ENCODE measurements around the gene ZEB2. TPM values are rescaled to one million over a fixed set of nuclear protein-coding genes. Genes with fewer than 3 reads are reported as not detected.

The ZEB2 gene
- total RNA-seq, 2 experiments from 2014 or later, result 4.0 to 16.9 TPM

GRCh38 chr2:144553379-144553778 is 33.5 kb upstream of the ZEB2 start:
- intact Hi-C loops (cut with micrococcal nuclease; ENCODE audit: unreplicated experiment), result no loop called here
- no peak for TF ChIP-seq CTCF (conservative IDR thresholded peaks at IDR 0.05; ENCODE audit: low read length)
- no peak for TF ChIP-seq EZH2phosphoT487 (IDR thresholded peaks at IDR 0.05; ENCODE audit: borderline replicate concordance, low read depth, low read length)
- POLR2A ChIA-PET, result interaction anchor here (0.7 to 3.1 kb wide), 8 partner anchors 9 to 559 kb away, joined by 3 to 18 read pairs (median 3); no protein-coding TSS in a partner anchor
- DNase-seq (ENCODE audit: low spot score), result no peak
- CTCF ChIA-PET (ENCODE audit: unreplicated experiment), result no interaction called here
- H3K4me1 ChIP-seq (ENCODE audit: insufficient read depth, low read length, poor library complexity, severe bottlenecking), result peaks cover 16% of the 10 kb centered on the region
- BruUV-seq (replicated peaks), result no TSS peak
- no peak overlapping the region for H3K4me3 ChIP-seq (ENCODE audit: low read depth, low read length, poor library complexity, severe bottlenecking)
- H3K27ac ChIP-seq (ENCODE audit: low read depth, low read length, poor library complexity, severe bottlenecking), result no peak overlapping the region
- no peaks in the 10 kb centered on the region for H3K36me3 ChIP-seq (ENCODE audit: insufficient read depth, low read length)
- H3K9me2 ChIP-seq (ENCODE audit: insufficient read depth, low read length), result no peaks in the 10 kb centered on the region
- no peaks in the 10 kb centered on the region for H3K79me2 ChIP-seq (ENCODE audit: insufficient read depth, low read depth, low read length)
- no peaks in the 10 kb centered on the region for H4K20me1 ChIP-seq (ENCODE audit: insufficient read depth, low read length)
- no peak overlapping the region for H3K4me2 ChIP-seq (ENCODE audit: low read length)
- no peak overlapping the region for H2AFZ ChIP-seq (ENCODE audit: low read length)
- no peaks in the 10 kb centered on the region for H3K9me3 ChIP-seq (ENCODE audit: low read length)

- no TSS peak for BruUV-seq (replicated peaks)
- Histone ChIP-seq H3K9me2 (ENCODE audit: insufficient read depth, low read length) (no peaks in the 10 kb centered on the region), H2AFZ (ENCODE audit: low read length) (no peak overlapping the region), H3K4me2 (ENCODE audit: low read length) (no peak overlapping the region), H3K27ac (ENCODE audit: low read depth, low read length, poor library complexity, severe bottlenecking) (no peak overlapping the region), H3K4me1 (ENCODE audit: insufficient read depth, low read length, poor library complexity, severe bottlenecking) (peaks cover 21% of the 10 kb centered on the region), H3K36me3 (ENCODE audit: insufficient read depth, low read length) (no peaks in the 10 kb centered on the region), H3K79me2 (ENCODE audit: insufficient read depth, low read depth, low read length) (no peaks in the 10 kb centered on the region), H4K20me1 (ENCODE audit: insufficient read depth, low read length) (no peaks in the 10 kb centered on the region), H3K9me3 (ENCODE audit: low read length) (no peaks in the 10 kb centered on the region), H3K4me3 (ENCODE audit: low read depth, low read length, poor library complexity, severe bottlenecking) (no peak overlapping the region)
- ChIA-PET CTCF (ENCODE audit: unreplicated experiment) (no interaction called here), POLR2A (interaction anchor here (0.6 to 3.1 kb wide), 6 partner anchors 9 to 755 kb away, joined by 3 to 18 read pairs (median 4); no protein-coding TSS in a partner anchor)
- DNase-seq (ENCODE audit: low spot score), result no peak
- no peak for TF ChIP-seq EZH2phosphoT487 (IDR thresholded peaks at IDR 0.05; ENCODE audit: borderline replicate concordance, low read depth, low read length)
- no peak for TF ChIP-seq CTCF (conservative IDR thresholded peaks at IDR 0.05; ENCODE audit: low read length)
- intact Hi-C loops (cut with micrococcal nuclease; ENCODE audit: unreplicated experiment), result no loop called here
Measured at GRCh38 chr2:144552821-144553220, 32.9 kb upstream of the ZEB2 start.

- no peak for DNase-seq (ENCODE audit: low spot score)
- Histone ChIP-seq H3K36me3 (ENCODE audit: insufficient read depth, low read length) (no peaks in the 10 kb centered on the region), H3K9me2 (ENCODE audit: insufficient read depth, low read length) (no peaks in the 10 kb centered on the region), H3K4me3 (ENCODE audit: low read depth, low read length, poor library complexity, severe bottlenecking) (no peak overlapping the region), H3K27ac (ENCODE audit: low read depth, low read length, poor library complexity, severe bottlenecking) (no peak overlapping the region), H3K4me1 (ENCODE audit: insufficient read depth, low read length, poor library complexity, severe bottlenecking) (peaks cover 38% of the 10 kb centered on the region), H3K79me2 (ENCODE audit: insufficient read depth, low read depth, low read length) (no peaks in the 10 kb centered on the region), H4K20me1 (ENCODE audit: insufficient read depth, low read length) (no peaks in the 10 kb centered on the region), H3K9me3 (ENCODE audit: low read length) (no peaks in the 10 kb centered on the region), H2AFZ (ENCODE audit: low read length) (no peak overlapping the region), H3K4me2 (ENCODE audit: low read length) (no peak overlapping the region)
- intact Hi-C loops (cut with micrococcal nuclease; ENCODE audit: unreplicated experiment), result no loop called here
- POLR2A ChIA-PET, result interaction anchor here (0.6 to 1.6 kb wide), 3 partner anchors 9 to 312 kb away, joined by 3 to 8 read pairs (median 4); no protein-coding TSS in a partner anchor
- TF ChIP-seq EZH2phosphoT487 (IDR thresholded peaks at IDR 0.05; ENCODE audit: borderline replicate concordance, low read depth, low read length) (no peak), CTCF (conservative IDR thresholded peaks at IDR 0.05; ENCODE audit: low read length) (no peak)
- CTCF ChIA-PET (ENCODE audit: unreplicated experiment), result no interaction called here
- BruUV-seq (replicated peaks), result no TSS peak
Measured at GRCh38 chr2:144550911-144551310, 31.0 kb upstream of the ZEB2 start.

All from OCI-LY7 (cell line).